Measurements from ENCODE around the gene BMP7. TPM values are rescaled to one million over a fixed set of nuclear protein-coding genes. Genes with fewer than 3 reads are reported as not detected.

BMP7 gene
- total and polyA plus RNA-seq, 2 experiments from 2014 or later: 15.9 to 22.8 TPM

DNA sequence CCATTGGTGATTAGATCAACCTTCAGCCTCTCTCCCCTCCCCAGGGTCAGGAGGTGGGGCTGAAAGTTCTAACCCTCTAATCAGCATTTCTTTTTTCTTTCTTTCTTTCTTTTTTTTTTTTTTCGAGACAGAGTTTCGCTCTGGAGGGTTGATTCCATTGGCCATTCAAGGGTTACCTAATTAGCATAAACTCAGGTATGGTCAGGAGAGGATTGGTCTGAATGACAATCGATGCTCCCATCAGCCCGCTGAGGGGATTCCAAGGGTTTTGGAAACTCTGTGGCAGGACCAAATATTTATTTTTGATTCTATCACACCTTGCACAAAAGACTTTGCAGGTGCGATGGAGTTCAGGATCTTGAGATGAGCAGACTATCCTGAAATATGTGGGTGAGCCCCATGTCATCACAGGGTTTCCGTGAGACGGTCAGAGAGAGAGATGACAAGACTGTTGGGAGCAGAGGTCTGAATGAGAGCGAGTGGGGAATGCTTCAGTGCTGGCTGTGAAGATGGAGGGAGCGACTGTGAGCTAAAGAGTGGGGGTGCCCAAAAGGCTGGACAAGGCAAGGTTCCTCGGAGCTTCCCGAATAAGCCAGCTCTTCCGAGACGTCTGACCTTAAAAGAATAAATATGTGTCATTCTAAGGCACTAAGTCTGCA is 107.1 kb downstream of the BMP7 start:
- Mint-ChIP-seq H3K27me3 (ENCODE audit: insufficient read depth, low read depth, poor library complexity) (peaks cover 11% of the 10 kb centered on the region), H3K27ac (no peak overlapping the region), H3K9me3 (peaks cover 7% of the 10 kb centered on the region), H3K4me3 (peak overlapping the region; percentile 5; the same call in 1 of the 3 replicates), H3K4me1 (peaks cover 15% of the 10 kb centered on the region), H3K36me3 (ENCODE audit: low read depth) (no peaks in the 10 kb centered on the region; the same call in 2 of the 3 replicates)
- DNase-seq (ENCODE audit: low spot score) (peak; percentile 60), ATAC-seq (peak; percentile 89)
- Histone ChIP-seq H3K9me2 (ENCODE audit: insufficient read depth) (no peaks in the 10 kb centered on the region), H3K4me1 (ENCODE audit: insufficient read depth) (peaks cover 4% of the 10 kb centered on the region; the same call in 1 of the 2 replicates), H2AFZ (no peak overlapping the region), H3K27me3 (ENCODE audit: insufficient read depth) (no peaks in the 10 kb centered on the region), H3K27ac (ENCODE audit: low read depth) (no peak overlapping the region), H3F3A (replicated peaks; ENCODE audit: low read depth) (no peaks in the 10 kb centered on the region), H3K4me3 (no peak overlapping the region), H3K4me2 (0 out of 2 replicates have a peak overlapping the region, but pooled peaks have one; percentile 9), H4K20me1 (replicated peaks; ENCODE audit: insufficient read depth) (no peaks in the 10 kb centered on the region), H3K79me2 (replicated peaks; ENCODE audit: insufficient read depth) (no peaks in the 10 kb centered on the region), H3K36me3 (ENCODE audit: insufficient read depth) (no peaks in the 10 kb centered on the region)
- TF ChIP-seq EZH2 (IDR thresholded peaks at IDR 0.05; ENCODE audit: low read depth, unreplicated experiment) (no peak), ZNF462 (CRISPR knock-in tag; IDR thresholded peaks at IDR 0.05) (no peak), ZNF331 (CRISPR knock-in tag; IDR thresholded peaks at IDR 0.05; ENCODE audit: low read depth) (no peak), POLR2AphosphoS5 (IDR thresholded peaks at IDR 0.05; ENCODE audit: low read depth) (no peak), REST (IDR thresholded peaks at IDR 0.05; ENCODE audit: unreplicated experiment) (no peak), JUNB (IDR thresholded peaks at IDR 0.05; ENCODE audit: unreplicated experiment) (no peak), CREB1 (CRISPR knock-in tag; IDR thresholded peaks at IDR 0.05; ENCODE audit: low read depth) (no peak)
- TF ChIP-seq, protein P1, sequence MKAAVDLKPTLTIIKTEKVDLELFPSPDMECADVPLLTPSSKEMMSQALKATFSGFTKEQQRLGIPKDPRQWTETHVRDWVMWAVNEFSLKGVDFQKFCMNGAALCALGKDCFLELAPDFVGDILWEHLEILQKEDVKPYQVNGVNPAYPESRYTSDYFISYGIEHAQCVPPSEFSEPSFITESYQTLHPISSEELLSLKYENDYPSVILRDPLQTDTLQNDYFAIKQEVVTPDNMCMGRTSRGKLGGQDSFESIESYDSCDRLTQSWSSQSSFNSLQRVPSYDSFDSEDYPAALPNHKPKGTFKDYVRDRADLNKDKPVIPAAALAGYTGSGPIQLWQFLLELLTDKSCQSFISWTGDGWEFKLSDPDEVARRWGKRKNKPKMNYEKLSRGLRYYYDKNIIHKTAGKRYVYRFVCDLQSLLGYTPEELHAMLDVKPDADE (IDR thresholded peaks at IDR 0.05): no peak
- TF ChIP-seq, protein P2, sequence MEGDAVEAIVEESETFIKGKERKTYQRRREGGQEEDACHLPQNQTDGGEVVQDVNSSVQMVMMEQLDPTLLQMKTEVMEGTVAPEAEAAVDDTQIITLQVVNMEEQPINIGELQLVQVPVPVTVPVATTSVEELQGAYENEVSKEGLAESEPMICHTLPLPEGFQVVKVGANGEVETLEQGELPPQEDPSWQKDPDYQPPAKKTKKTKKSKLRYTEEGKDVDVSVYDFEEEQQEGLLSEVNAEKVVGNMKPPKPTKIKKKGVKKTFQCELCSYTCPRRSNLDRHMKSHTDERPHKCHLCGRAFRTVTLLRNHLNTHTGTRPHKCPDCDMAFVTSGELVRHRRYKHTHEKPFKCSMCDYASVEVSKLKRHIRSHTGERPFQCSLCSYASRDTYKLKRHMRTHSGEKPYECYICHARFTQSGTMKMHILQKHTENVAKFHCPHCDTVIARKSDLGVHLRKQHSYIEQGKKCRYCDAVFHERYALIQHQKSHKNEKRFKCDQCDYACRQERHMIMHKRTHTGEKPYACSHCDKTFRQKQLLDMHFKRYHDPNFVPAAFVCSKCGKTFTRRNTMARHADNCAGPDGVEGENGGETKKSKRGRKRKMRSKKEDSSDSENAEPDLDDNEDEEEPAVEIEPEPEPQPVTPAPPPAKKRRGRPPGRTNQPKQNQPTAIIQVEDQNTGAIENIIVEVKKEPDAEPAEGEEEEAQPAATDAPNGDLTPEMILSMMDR (conservative IDR thresholded peaks at IDR 0.05; ENCODE audit: low read depth in 2 of 2): no peak

Data from GM23338 (cell line).